ENCODE data around the gene REXO5.

DNA sequence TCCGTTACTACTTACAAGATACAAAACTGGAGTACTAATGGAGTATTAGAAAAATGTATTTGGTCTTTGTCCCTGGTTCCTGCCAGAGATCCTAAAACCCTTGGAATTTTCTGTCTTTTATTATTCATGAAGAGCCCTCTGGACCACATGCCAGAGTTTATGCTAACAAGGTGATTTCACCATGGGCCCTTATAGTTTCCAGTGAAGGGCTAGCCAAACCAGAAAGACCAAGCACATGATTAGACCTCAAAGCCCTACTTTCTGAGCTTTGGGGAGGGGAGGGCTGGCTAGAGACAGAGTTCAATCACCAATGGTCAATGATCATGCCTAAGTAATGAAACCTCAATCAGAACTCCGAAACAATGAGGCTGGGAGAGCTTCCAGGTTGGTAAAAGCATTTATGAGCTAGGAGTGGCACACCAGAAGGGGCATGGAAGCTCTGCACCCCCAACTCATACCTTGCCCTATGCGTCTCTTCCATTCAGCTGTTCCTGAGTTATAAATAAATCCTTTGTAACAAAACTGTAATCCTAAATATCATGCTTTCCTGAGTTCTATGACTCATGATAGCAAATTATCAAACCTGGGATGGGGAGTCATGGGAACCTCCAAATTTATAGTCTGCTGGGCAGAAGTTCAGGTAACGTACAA is 83.4 kb downstream of the REXO5 start:
- TF ChIP-seq, protein P1, sequence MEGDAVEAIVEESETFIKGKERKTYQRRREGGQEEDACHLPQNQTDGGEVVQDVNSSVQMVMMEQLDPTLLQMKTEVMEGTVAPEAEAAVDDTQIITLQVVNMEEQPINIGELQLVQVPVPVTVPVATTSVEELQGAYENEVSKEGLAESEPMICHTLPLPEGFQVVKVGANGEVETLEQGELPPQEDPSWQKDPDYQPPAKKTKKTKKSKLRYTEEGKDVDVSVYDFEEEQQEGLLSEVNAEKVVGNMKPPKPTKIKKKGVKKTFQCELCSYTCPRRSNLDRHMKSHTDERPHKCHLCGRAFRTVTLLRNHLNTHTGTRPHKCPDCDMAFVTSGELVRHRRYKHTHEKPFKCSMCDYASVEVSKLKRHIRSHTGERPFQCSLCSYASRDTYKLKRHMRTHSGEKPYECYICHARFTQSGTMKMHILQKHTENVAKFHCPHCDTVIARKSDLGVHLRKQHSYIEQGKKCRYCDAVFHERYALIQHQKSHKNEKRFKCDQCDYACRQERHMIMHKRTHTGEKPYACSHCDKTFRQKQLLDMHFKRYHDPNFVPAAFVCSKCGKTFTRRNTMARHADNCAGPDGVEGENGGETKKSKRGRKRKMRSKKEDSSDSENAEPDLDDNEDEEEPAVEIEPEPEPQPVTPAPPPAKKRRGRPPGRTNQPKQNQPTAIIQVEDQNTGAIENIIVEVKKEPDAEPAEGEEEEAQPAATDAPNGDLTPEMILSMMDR (IDR thresholded peaks at IDR 0.05; ENCODE audit: borderline replicate concordance, extremely low read depth, low read length, poor library complexity, severe bottlenecking): no peak
- TF ChIP-seq EZH2 (IDR thresholded peaks at IDR 0.05; ENCODE audit: borderline replicate concordance, low read depth, low read length, severe bottlenecking): no peak
